ENCODE results near the gene BBOX1.
"Not testable (repeated sequence)": the region's sequence is repeated elsewhere in the genome, so short reads cannot be mapped to it uniquely, and the experiment has no call there.

The BBOX1 gene

DNA sequence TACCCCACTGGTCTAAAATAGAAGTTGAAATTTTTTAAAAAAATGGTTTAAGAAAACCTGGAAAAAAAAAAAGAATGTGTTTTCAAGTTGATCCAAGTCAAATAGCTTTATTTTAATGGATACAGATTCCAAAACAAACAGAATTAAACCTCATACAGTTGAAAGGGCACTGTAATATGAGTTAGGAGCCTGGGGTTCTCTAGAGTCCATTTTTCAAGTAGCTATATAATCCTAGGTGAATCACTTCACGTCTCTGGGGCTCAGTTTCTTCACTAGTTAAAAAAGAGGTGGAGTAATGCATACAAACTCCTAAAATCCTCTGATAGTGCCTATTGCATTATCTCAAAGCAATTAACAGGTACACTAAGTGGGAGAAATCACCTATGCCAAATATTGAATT, 132.9 kb downstream of the BBOX1 start:
- H3K9me2 ChIP-seq (replicated peaks; ENCODE audit: control insufficient read depth, low read length) = no peaks in the 10 kb centered on the region
- H3F3A ChIP-seq (ENCODE audit: control insufficient read depth, insufficient read depth) = no peaks in the 10 kb centered on the region

DNA sequence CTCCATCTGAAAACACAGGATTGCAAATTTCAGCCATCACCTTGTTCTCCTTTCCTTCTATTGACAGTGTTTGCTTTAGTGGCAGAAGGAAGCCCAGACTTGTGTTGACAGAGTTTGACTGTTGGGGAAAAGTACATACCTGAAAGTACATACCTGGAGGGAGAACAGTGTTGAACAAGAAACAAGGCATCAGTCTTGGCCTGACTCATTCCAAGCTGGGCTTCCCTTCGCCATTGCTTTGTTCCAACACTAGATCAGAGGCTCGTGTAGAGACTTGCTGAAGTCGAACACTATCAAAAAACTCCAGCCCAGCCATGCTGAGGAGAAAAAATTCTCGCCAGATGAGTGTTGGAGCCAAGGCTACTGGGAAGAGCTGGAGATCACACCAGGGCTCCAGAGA, 133.4 kb downstream of the BBOX1 start:
- H3K79me2 ChIP-seq (ENCODE audit: control insufficient read depth, low read length) = no peaks in the 10 kb centered on the region
- H3K4me2 ChIP-seq (ENCODE audit: low read length) = no peak overlapping the region
- H4K20me1 ChIP-seq (ENCODE audit: control insufficient read depth, insufficient read depth, low read depth, low read length) = no peaks in the 10 kb centered on the region
- no peak overlapping the region for H3K27ac ChIP-seq (ENCODE audit: low read depth, low read length)
- no peak overlapping the region for H3K4me3 ChIP-seq (ENCODE audit: low read length)
- H3K9me3 ChIP-seq (ENCODE audit: control insufficient read depth, insufficient read depth, low read length) = no peaks in the 10 kb centered on the region
- H3K4me1 ChIP-seq (ENCODE audit: control insufficient read depth, low read length) = no peaks in the 10 kb centered on the region
- H3K9me2 ChIP-seq (replicated peaks; ENCODE audit: control insufficient read depth, low read length) = no peaks in the 10 kb centered on the region
- TF ChIP-seq EZH2phosphoT487 (IDR thresholded peaks at IDR 0.05; ENCODE audit: borderline replicate concordance, low read length) = no peak
- TF ChIP-seq, protein P1, sequence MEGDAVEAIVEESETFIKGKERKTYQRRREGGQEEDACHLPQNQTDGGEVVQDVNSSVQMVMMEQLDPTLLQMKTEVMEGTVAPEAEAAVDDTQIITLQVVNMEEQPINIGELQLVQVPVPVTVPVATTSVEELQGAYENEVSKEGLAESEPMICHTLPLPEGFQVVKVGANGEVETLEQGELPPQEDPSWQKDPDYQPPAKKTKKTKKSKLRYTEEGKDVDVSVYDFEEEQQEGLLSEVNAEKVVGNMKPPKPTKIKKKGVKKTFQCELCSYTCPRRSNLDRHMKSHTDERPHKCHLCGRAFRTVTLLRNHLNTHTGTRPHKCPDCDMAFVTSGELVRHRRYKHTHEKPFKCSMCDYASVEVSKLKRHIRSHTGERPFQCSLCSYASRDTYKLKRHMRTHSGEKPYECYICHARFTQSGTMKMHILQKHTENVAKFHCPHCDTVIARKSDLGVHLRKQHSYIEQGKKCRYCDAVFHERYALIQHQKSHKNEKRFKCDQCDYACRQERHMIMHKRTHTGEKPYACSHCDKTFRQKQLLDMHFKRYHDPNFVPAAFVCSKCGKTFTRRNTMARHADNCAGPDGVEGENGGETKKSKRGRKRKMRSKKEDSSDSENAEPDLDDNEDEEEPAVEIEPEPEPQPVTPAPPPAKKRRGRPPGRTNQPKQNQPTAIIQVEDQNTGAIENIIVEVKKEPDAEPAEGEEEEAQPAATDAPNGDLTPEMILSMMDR (IDR thresholded peaks at IDR 0.05; ENCODE audit: low read depth, low read length, poor library complexity, severe bottlenecking) = no peak
- H3F3A ChIP-seq (ENCODE audit: control insufficient read depth, insufficient read depth) = no peaks in the 10 kb centered on the region
- H3K36me3 ChIP-seq (ENCODE audit: control insufficient read depth, low read length) = no peaks in the 10 kb centered on the region
- no peaks in the 10 kb centered on the region for H3K27me3 ChIP-seq (ENCODE audit: control insufficient read depth, low read length)

More for the DNA sequence above, 132.9 kb downstream of the BBOX1 start:
- no peaks in the 10 kb centered on the region for H3K27me3 ChIP-seq (ENCODE audit: control insufficient read depth, low read length)
- no peak overlapping the region for H3K4me2 ChIP-seq (ENCODE audit: low read length)
- no peaks in the 10 kb centered on the region for H3K36me3 ChIP-seq (ENCODE audit: control insufficient read depth, low read length)
- H4K20me1 ChIP-seq (ENCODE audit: control insufficient read depth, insufficient read depth, low read depth, low read length) = no peaks in the 10 kb centered on the region
- H3K9me3 ChIP-seq (ENCODE audit: control insufficient read depth, insufficient read depth, low read length) = no peaks in the 10 kb centered on the region
- H3K4me1 ChIP-seq (ENCODE audit: control insufficient read depth, low read length) = no peaks in the 10 kb centered on the region
- no peak overlapping the region for H3K27ac ChIP-seq (ENCODE audit: low read depth, low read length)
- no peak overlapping the region for H3K4me3 ChIP-seq (ENCODE audit: low read length)
- no peaks in the 10 kb centered on the region for H3K79me2 ChIP-seq (ENCODE audit: control insufficient read depth, low read length)
- TF ChIP-seq, protein P1 (IDR thresholded peaks at IDR 0.05; ENCODE audit: low read depth, low read length, poor library complexity, severe bottlenecking) = no peak
- TF ChIP-seq EZH2phosphoT487 (IDR thresholded peaks at IDR 0.05; ENCODE audit: borderline replicate concordance, low read length) = no peak

DNA sequence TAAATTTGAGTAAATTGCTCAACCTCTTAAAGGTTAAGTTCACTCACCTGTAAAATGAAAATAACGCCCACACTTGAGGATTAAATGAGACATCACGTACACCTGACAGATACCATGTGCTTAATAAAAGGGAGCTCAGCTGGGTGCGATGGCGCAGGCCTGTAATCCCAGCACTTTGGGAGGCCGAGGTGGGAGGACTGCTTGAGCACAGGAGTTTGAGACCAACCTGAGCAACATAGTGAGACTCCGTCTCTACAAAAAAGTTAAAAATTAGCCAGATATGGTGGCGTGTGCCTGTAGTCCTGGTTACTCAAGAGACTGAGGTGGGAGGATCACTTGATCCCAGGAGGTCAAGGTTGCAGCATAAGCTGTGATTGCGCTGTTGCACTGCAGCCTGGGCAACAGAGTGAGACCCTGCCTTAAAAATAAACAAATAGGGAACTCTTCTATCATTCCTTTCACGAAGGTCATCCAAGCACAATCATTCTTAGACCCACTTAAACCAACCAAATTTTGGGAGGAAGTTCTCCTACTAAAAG, 134.1 kb downstream of the BBOX1 start:
- no peak overlapping the region for H3K4me2 ChIP-seq (ENCODE audit: low read length)
- H3K9me3 ChIP-seq (ENCODE audit: control insufficient read depth, insufficient read depth, low read length) = no peaks in the 10 kb centered on the region
- H3K27ac ChIP-seq (ENCODE audit: low read depth, low read length) = no peak overlapping the region
- no peaks in the 10 kb centered on the region for H3K4me1 ChIP-seq (ENCODE audit: control insufficient read depth, low read length)
- no peak overlapping the region for H3K4me3 ChIP-seq (ENCODE audit: low read length)
- H3K36me3 ChIP-seq (ENCODE audit: control insufficient read depth, low read length) = no peaks in the 10 kb centered on the region
- no peak for TF ChIP-seq EZH2phosphoT487 (IDR thresholded peaks at IDR 0.05; ENCODE audit: borderline replicate concordance, low read length)
- TF ChIP-seq, protein P1 (IDR thresholded peaks at IDR 0.05; ENCODE audit: low read depth, low read length, poor library complexity, severe bottlenecking) = no peak
- no peaks in the 10 kb centered on the region for H3K27me3 ChIP-seq (ENCODE audit: control insufficient read depth, low read length)
- H3F3A ChIP-seq (ENCODE audit: control insufficient read depth, insufficient read depth) = no peaks in the 10 kb centered on the region
- no peaks in the 10 kb centered on the region for H4K20me1 ChIP-seq (ENCODE audit: control insufficient read depth, insufficient read depth, low read depth, low read length)
- no peaks in the 10 kb centered on the region for H3K79me2 ChIP-seq (ENCODE audit: control insufficient read depth, low read length)
- no peaks in the 10 kb centered on the region for H3K9me2 ChIP-seq (replicated peaks; ENCODE audit: control insufficient read depth, low read length)

DNA sequence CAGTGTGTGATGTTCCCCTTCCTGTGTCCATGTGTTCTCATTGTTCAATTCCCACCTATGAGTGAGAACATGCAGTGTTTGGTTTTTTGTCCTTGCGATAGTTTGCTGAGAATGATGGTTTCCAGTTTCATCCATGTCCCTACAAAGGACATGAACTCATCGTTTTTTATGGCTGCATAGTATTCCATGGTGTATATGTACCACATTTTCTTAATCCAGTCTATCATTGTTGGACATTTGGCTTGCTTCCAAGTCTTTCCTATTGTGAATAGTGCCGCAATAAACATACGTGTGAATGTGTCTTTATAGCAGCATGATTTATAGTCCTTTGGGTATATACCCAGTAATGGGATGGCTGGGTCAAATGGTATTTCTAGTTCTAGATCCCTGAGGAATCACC, 134.9 kb downstream of the BBOX1 start:
- H3F3A ChIP-seq (ENCODE audit: control insufficient read depth, insufficient read depth); H3K4me2 ChIP-seq (ENCODE audit: low read length); H3K9me2 ChIP-seq (replicated peaks; ENCODE audit: control insufficient read depth, low read length); H3K79me2 ChIP-seq (ENCODE audit: control insufficient read depth, low read length); H3K27me3 ChIP-seq (ENCODE audit: control insufficient read depth, low read length); H4K20me1 ChIP-seq (ENCODE audit: control insufficient read depth, insufficient read depth, low read depth, low read length); H3K27ac ChIP-seq (ENCODE audit: low read depth, low read length); H3K36me3 ChIP-seq (ENCODE audit: control insufficient read depth, low read length); H3K4me1 ChIP-seq (ENCODE audit: control insufficient read depth, low read length); H3K9me3 ChIP-seq (ENCODE audit: control insufficient read depth, insufficient read depth, low read length); H3K4me3 ChIP-seq (ENCODE audit: low read length): not testable (repeated sequence)
